Transverse colon (tissue), 4 donors: Measurements from ENCODE around the gene TRUB1. TPM values are rescaled to one million over a fixed set of nuclear protein-coding genes. Genes with fewer than 3 reads are reported as not detected.

ENCODE experiments used
- DNase-seq: peaks from one replicate; pipeline ENCODE4 v3.0.0-alpha.2; 2019
- H3K27ac ChIP-seq, 4 donors: fragments of 200-600 bp; sonication (generic); 2 replicates each; pipeline ENCODE4 v1.5.1; 2016 to 2018; ENCODE audit warnings: inconsistent platforms in 4 of 4
- H3K27me3 ChIP-seq: fragments of 200-600 bp; sonication (generic); 2 replicates; pipeline ENCODE4 v1.5.1; 2017; ENCODE audit warnings: inconsistent platforms
- H3K36me3 ChIP-seq, 4 donors: fragments of 200-600 bp; sonication (generic); 2 replicates each; pipeline ENCODE4 v1.5.1; 2017 to 2019; ENCODE audit warnings: inconsistent platforms in 4 of 4
- H3K4me1 ChIP-seq, 4 donors: fragments of 200-600 bp; sonication (generic); 2 replicates each; pipeline ENCODE4 v1.5.1; 2017 to 2020; ENCODE audit warnings: inconsistent platforms in 4 of 4
- H3K4me3 ChIP-seq, 4 donors: fragments of 200-600 bp; sonication (generic); 1 replicate in 1 of 4; 2 replicates in 3 of 4; pipeline versions ENCODE4 v1.5.1 to v1.6.1; 2017 to 2019; ENCODE audit warnings: inconsistent platforms in 4 of 4
- H3K9me3 ChIP-seq, 2 donors: fragments of 200-600 bp; sonication (generic); 2 replicates each; pipeline ENCODE4 v1.5.1; 2017 to 2019; ENCODE audit warnings: inconsistent platforms in 2 of 2
- EP300 ChIP-seq: sonication (generic); formaldehyde crosslinking; IDR thresholded peaks from one replicate; pipeline ENCODE4 v1.6.1; 2017; ENCODE audit warnings: antibody characterized with exemption, low read depth
- POLR2A ChIP-seq: fragments of 450-650 bp; IDR thresholded peaks from one replicate; pipeline ENCODE4 v1.6.1; 2016; ENCODE audit warnings: antibody characterized with exemption, mild to moderate bottlenecking, moderate library complexity
- POLR2AphosphoS5 ChIP-seq, 3 donors: sonication (generic); formaldehyde crosslinking; IDR thresholded peaks; one replicate each; pipeline ENCODE4 v1.6.1; 2016; ENCODE audit warnings: antibody characterized with exemption in 3 of 3
- WGBS, 2 donors: methylation state at CpG; one replicate each; pipeline ENCODE4 v1.1.5; 2018; ENCODE audit warnings: low coverage in 1 of 2; 5-methylcytosine and 5-hydroxymethylcytosine counted together
- in situ Hi-C, 4 donors: fragments of 200-750 bp; cut with MboI; loops; one replicate each; pipeline versions ENCODE4 v1.15.0 to v1.15.1; 2017; ENCODE audit warnings: low sequenced_read_pairs in 3 of 4, low pct_ligation_motif_present in 1 of 4, low pct_unique_long_range_greater_than_20kb in 1 of 4
- intact Hi-C: fragments of 100-400 bp; cut with DNase I; formaldehyde crosslinking; loops from one replicate; pipeline ENCODE4 v1.15.1; 2023; ENCODE audit warnings: low total_unique reads
- total RNA-seq, 4 donors: library from RNA; depleted of rRNA; stranded (reverse); fragments of >200 nt; gene quantifications; one replicate each; pipeline ENCODE4 v1.1.0, GENCODE V29; 2016
- TF ChIP-seq, protein P1 (sequence below), 5 experiments: fragments of 200-600 bp in 3 of 5; fragments of 450-650 bp in 2 of 5; sonication (generic) in 3 of 5; IDR thresholded peaks; 1 replicate in 2 of 5; 2 replicates in 3 of 5; pipeline ENCODE4 v1.5.1; 2016 to 2017; ENCODE audit warnings: antibody characterized with exemption in 5 of 5, inconsistent platforms in 3 of 5, mild to moderate bottlenecking in 2 of 5, moderate library complexity in 1 of 5

Gene TRUB1
- total RNA-seq, 4 donors from 2014 or later = 14.6 to 40.0 (median 21.1) TPM

DNA sequence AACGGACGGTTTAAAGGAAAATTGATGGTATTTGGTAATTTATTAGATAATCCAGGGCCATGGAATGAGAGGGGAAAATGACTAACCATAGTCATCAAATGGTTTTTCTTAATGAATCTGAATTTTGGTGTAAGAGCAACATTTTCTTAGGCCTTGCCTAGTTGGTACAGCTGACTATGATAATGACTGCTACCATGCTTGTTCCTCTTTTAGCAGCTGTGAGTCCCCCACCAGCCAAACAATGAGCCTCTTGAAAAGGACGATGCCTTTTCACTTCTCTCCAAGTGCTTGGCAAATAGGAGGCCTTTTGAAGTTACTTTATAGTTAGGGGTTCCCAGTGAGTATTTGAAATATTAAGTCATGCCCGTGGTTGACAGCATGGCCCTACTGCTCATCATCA lies 53.0 kb downstream of the TRUB1 start:
- in situ Hi-C loops = no loop called here
- intact Hi-C loops = no loop called here
- Histone ChIP-seq H3K36me3 (no peaks in the 10 kb centered on the region), H3K4me3 (no peak overlapping the region), H3K27me3 (no peaks in the 10 kb centered on the region), H3K27ac (no peak overlapping the region), H3K4me1 (no peaks in the 10 kb centered on the region), H3K9me3 (no peaks in the 10 kb centered on the region)
- no peak for DNase-seq
- 78 to 82% methylated on average over 3 to 4 of the region's 4 CpGs for whole genome bisulfite sequencing, 2 donors
- TF ChIP-seq EP300 (no peak), POLR2A (no peak), POLR2AphosphoS5 (IDR thresholded peaks at IDR 0.05) (no peak)
- TF ChIP-seq, protein P1, sequence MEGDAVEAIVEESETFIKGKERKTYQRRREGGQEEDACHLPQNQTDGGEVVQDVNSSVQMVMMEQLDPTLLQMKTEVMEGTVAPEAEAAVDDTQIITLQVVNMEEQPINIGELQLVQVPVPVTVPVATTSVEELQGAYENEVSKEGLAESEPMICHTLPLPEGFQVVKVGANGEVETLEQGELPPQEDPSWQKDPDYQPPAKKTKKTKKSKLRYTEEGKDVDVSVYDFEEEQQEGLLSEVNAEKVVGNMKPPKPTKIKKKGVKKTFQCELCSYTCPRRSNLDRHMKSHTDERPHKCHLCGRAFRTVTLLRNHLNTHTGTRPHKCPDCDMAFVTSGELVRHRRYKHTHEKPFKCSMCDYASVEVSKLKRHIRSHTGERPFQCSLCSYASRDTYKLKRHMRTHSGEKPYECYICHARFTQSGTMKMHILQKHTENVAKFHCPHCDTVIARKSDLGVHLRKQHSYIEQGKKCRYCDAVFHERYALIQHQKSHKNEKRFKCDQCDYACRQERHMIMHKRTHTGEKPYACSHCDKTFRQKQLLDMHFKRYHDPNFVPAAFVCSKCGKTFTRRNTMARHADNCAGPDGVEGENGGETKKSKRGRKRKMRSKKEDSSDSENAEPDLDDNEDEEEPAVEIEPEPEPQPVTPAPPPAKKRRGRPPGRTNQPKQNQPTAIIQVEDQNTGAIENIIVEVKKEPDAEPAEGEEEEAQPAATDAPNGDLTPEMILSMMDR (IDR thresholded peaks at IDR 0.05) = no peak

- WGBS, 2 donors = 67 to 76% methylated on average over 8 to 9 of the region's 9 CpGs
- H3K27ac ChIP-seq = no peak overlapping the region
- no peaks in the 10 kb centered on the region for H3K36me3 ChIP-seq
- H3K27me3 ChIP-seq = no peaks in the 10 kb centered on the region
- DNase-seq = no peak
- H3K4me3 ChIP-seq = no peak overlapping the region
- no peaks in the 10 kb centered on the region for H3K4me1 ChIP-seq
- in situ Hi-C loops = no loop called here
- intact Hi-C loops = no loop called here
- TF ChIP-seq POLR2A = no peak
- no peak for TF ChIP-seq EP300
- no peak for TF ChIP-seq POLR2AphosphoS5 (IDR thresholded peaks at IDR 0.05)
- TF ChIP-seq, protein P1 (IDR thresholded peaks at IDR 0.05) = no peak
- no peaks in the 10 kb centered on the region for H3K9me3 ChIP-seq
Measured at GRCh38 chr10:114992189-114992775, 54.3 kb downstream of the TRUB1 start.

DNA sequence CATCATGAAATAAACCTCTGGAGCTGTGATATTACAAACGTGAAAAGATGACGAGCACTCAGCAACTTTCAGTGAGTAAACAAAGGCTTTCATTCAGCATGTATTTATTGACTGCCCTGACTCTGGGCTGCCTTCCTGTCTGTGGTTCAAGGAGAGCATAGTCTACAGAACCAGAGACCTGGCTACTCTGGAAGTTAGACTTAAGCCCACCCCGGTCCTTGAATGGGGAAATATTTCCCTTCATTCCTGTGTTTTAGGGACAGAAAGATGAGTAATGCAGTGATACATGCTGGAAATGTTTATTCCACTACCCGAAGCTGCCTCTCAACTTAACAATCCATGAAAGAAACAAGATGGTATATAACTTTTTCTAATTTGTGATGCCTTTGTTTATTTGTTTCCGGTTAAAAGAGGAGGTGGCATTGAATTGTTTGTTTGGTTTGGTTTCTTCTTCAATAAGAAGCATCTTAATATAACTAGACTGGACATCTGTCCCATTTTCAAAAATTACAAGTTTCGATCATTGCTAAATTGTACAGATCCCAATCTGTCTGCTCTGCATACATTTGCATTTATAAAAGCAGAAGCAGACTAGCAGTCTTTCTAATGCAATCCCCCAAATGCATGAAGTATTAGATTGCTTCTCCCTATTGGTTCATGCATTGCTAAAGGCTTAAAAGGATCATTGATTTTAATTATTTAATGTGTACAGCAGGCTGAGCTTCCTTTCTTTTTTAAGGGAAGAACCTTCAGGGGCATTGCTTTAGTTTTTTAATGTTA lies 57.7 kb downstream of the TRUB1 start:
- intact Hi-C loops = no loop called here
- H3K27me3 ChIP-seq = no peaks in the 10 kb centered on the region
- no peaks in the 10 kb centered on the region for H3K36me3 ChIP-seq
- H3K4me1 ChIP-seq = no peaks in the 10 kb centered on the region
- no peak overlapping the region for H3K27ac ChIP-seq
- in situ Hi-C loops = no loop called here
- no peak overlapping the region for H3K4me3 ChIP-seq
- H3K9me3 ChIP-seq = no peaks in the 10 kb centered on the region
- DNase-seq = no peak
- 70 to 86% methylated on average over 6 of the region's 6 CpGs for WGBS, 2 donors
- no peak for TF ChIP-seq POLR2AphosphoS5 (IDR thresholded peaks at IDR 0.05)
- TF ChIP-seq, protein P1 (IDR thresholded peaks at IDR 0.05) = no peak
- no peak for TF ChIP-seq EP300
- TF ChIP-seq POLR2A = no peak

- H3K4me3 ChIP-seq = no peak overlapping the region
- no peak for DNase-seq
- no peaks in the 10 kb centered on the region for H3K9me3 ChIP-seq
- no peak for TF ChIP-seq EP300
- TF ChIP-seq, protein P1 (IDR thresholded peaks at IDR 0.05) = no peak
- no peak for TF ChIP-seq POLR2AphosphoS5 (IDR thresholded peaks at IDR 0.05)
- no peak for TF ChIP-seq POLR2A
- H3K36me3 ChIP-seq = no peaks in the 10 kb centered on the region
- in situ Hi-C loops = no loop called here
- no peaks in the 10 kb centered on the region for H3K4me1 ChIP-seq
- intact Hi-C loops = no loop called here
- 72 to 86% methylated on average over 4 of the region's 4 CpGs for WGBS, 2 donors
- no peaks in the 10 kb centered on the region for H3K27me3 ChIP-seq
- H3K27ac ChIP-seq = no peak overlapping the region
Measured at GRCh38 chr10:114996542-114996941, 58.5 kb downstream of the TRUB1 start.
